WTC11 (cell line): ENCODE results near the gene GNAO1. TPM values are rescaled to one million over a fixed set of nuclear protein-coding genes. Genes with fewer than 3 reads are reported as not detected.
A peak's percentile ranks its signal among the peaks of the same experiment; 100 is the strongest.

Experiments used
- ATAC-seq: fragments of 200-7000 bp; cut with Tn5 transposase; 2 replicates; pipeline ENCODE4 v1.10.0; 2021; ENCODE audit warnings: mild to moderate bottlenecking, moderate library complexity
- CTCF ChIA-PET: fragments of 300-600 bp; sonication (Branson Sonifier 250); formaldehyde crosslinking; loops from one replicate; lab custom pipeline; 2021; ENCODE audit warnings: antibody characterized with exemption; lab: Charles Lee
- POLR2A ChIA-PET: fragments of 350-600 bp; sonication (Branson Sonifier 250); formaldehyde crosslinking; loops from one replicate; lab custom pipeline; 2021; ENCODE audit warnings: antibody characterized with exemption; lab: Charles Lee
- DNase-seq: peaks from one replicate; pipeline ENCODE4 v3.0.0; 2021; ENCODE audit warnings: low spot score
- H3K27ac Mint-ChIP-seq: 2 replicates; pipeline ENCODE4 v1.8.0; 2021; ENCODE audit warnings: mixed read lengths
- H3K27me3 Mint-ChIP-seq: 2 replicates; pipeline ENCODE4 v1.8.0; 2021; ENCODE audit warnings: low read depth, mild to moderate bottlenecking, moderate library complexity, mixed read lengths
- H3K36me3 Mint-ChIP-seq: 2 replicates; pipeline ENCODE4 v1.8.0; 2021; ENCODE audit warnings: mixed read lengths
- H3K4me1 Mint-ChIP-seq: 2 replicates; pipeline ENCODE4 v1.8.0; 2022; ENCODE audit warnings: mixed read lengths
- H3K4me3 Mint-ChIP-seq: 2 replicates; pipeline ENCODE4 v1.8.0; 2021; ENCODE audit warnings: mild to moderate bottlenecking, moderate library complexity, mixed read lengths
- H3K9me3 Mint-ChIP-seq: 2 replicates; pipeline ENCODE4 v1.8.0; 2021; ENCODE audit warnings: mixed read lengths
- ETV6 ChIP-seq: sonication (generic); formaldehyde crosslinking; IDR thresholded peaks from 2 replicates; pipeline ENCODE4 v1.8.1; 2022; ENCODE audit warnings: mild to moderate bottlenecking, missing genetic modification reagents
- GRHL2 ChIP-seq: fragments of 250-450 bp; sonication (Bioruptor Pico); IDR thresholded peaks from 2 replicates; pipeline ENCODE4 v1.8.0; 2022; ENCODE audit warnings: mild to moderate bottlenecking, moderate library complexity; ENCODE audit not compliant: insufficient replicate concordance, severe bottlenecking
- MAX ChIP-seq: sonication (generic); formaldehyde crosslinking; IDR thresholded peaks from 2 replicates; pipeline ENCODE4 v1.8.0; 2022; ENCODE audit warnings: mild to moderate bottlenecking, missing genetic modification reagents
- NFE2L1 ChIP-seq: sonication (generic); formaldehyde crosslinking; IDR thresholded peaks from 2 replicates; pipeline ENCODE4 v1.8.1; 2023; ENCODE audit warnings: missing genetic modification reagents
- SOX15 ChIP-seq: fragments of 250-450 bp; sonication (Bioruptor Pico); IDR thresholded peaks from 2 replicates; pipeline ENCODE4 v1.9.0; 2021; ENCODE audit warnings: mild to moderate bottlenecking
- TEAD4 ChIP-seq: sonication (generic); formaldehyde crosslinking; IDR thresholded peaks from 2 replicates; pipeline ENCODE4 v1.8.0; 2022; ENCODE audit warnings: mild to moderate bottlenecking, missing genetic modification reagents
- TP53 ChIP-seq: sonication (generic); formaldehyde crosslinking; IDR thresholded peaks from 2 replicates; pipeline ENCODE4 v1.8.1; 2023; ENCODE audit warnings: mild to moderate bottlenecking, missing genetic modification reagents
- ZNF263 ChIP-seq: sonication (generic); formaldehyde crosslinking; IDR thresholded peaks from 2 replicates; pipeline ENCODE4 v1.8.1; 2022; ENCODE audit warnings: low read depth, mild to moderate bottlenecking, moderate library complexity, missing genetic modification reagents
- ZNF317 ChIP-seq: sonication (generic); formaldehyde crosslinking; IDR thresholded peaks from 2 replicates; pipeline ENCODE4 v1.8.1; 2023; ENCODE audit warnings: low read depth, mild to moderate bottlenecking, moderate library complexity, missing genetic modification reagents, borderline replicate concordance
- ZNF425 ChIP-seq: fragments of 250-450 bp; sonication (Bioruptor Pico); conservative IDR thresholded peaks from 2 replicates; pipeline ENCODE4 v1.9.0; 2021; ENCODE audit warnings: mild to moderate bottlenecking
- total RNA-seq: library from RNA; stranded (reverse); gene quantifications from 3 replicates; pipeline ENCODE4 v1.2.3, GENCODE V29; 2021
- TF ChIP-seq, protein P1 (sequence below): fragments of 250-450 bp; sonication (Bioruptor Pico); IDR thresholded peaks from 2 replicates; pipeline ENCODE4 v1.9.0; 2021; ENCODE audit warnings: mild to moderate bottlenecking
- TF ChIP-seq, protein P2 (sequence below): sonication (generic); formaldehyde crosslinking; IDR thresholded peaks from 2 replicates; pipeline ENCODE4 v1.8.0; 2023; ENCODE audit warnings: mild to moderate bottlenecking, missing genetic modification reagents

The GNAO1 gene
- total RNA-seq, 1 experiment from 2014 or later, result 30.6 TPM

GRCh38 chr16:56267888-56268287, 76.6 kb downstream of the GNAO1 start:
- Mint-ChIP-seq H3K4me3 (no peak overlapping the region), H3K27ac (no peak overlapping the region), H3K4me1 (peaks cover 38% of the 10 kb centered on the region), H3K9me3 (peaks cover 4% of the 10 kb centered on the region), H3K36me3 (no peaks in the 10 kb centered on the region), H3K27me3 (no peaks in the 10 kb centered on the region; the same call in 1 of the 2 replicates)
- POLR2A ChIA-PET, result no interaction called here
- CTCF ChIA-PET, result interaction anchor here (0.6 kb wide), 1 partner anchor 14 kb away, joined by 6 read pairs; no protein-coding TSS in a partner anchor
- DNase-seq, result no peak
- ATAC-seq, result no peak
- TF ChIP-seq, protein P1, sequence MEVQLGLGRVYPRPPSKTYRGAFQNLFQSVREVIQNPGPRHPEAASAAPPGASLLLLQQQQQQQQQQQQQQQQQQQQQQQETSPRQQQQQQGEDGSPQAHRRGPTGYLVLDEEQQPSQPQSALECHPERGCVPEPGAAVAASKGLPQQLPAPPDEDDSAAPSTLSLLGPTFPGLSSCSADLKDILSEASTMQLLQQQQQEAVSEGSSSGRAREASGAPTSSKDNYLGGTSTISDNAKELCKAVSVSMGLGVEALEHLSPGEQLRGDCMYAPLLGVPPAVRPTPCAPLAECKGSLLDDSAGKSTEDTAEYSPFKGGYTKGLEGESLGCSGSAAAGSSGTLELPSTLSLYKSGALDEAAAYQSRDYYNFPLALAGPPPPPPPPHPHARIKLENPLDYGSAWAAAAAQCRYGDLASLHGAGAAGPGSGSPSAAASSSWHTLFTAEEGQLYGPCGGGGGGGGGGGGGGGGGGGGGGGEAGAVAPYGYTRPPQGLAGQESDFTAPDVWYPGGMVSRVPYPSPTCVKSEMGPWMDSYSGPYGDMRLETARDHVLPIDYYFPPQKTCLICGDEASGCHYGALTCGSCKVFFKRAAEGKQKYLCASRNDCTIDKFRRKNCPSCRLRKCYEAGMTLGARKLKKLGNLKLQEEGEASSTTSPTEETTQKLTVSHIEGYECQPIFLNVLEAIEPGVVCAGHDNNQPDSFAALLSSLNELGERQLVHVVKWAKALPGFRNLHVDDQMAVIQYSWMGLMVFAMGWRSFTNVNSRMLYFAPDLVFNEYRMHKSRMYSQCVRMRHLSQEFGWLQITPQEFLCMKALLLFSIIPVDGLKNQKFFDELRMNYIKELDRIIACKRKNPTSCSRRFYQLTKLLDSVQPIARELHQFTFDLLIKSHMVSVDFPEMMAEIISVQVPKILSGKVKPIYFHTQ, result no peak

DNA sequence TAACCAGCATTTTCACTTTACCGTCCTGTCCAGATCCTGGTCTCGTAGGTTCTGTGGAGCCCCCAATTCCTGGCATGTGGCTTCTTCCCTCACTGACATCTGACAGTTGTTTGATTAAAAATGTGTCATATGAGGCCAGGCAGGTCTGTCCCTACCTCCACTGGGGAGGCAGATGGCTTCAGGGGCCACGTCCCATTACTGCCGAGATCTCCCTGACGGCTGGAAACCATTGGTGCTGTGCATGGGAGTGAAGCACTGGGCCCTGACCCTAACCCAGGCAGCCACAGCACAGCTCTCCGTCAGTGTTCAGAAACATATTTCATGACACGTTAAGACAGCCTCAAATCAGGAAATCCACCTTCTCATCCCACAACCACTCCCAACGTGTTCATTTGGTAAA, 77.5 kb downstream of the GNAO1 start:
- Mint-ChIP-seq H3K27ac (no peak overlapping the region), H3K4me1 (peaks cover 31% of the 10 kb centered on the region), H3K4me3 (no peak overlapping the region), H3K27me3 (no peaks in the 10 kb centered on the region; the same call in 1 of the 2 replicates), H3K36me3 (peaks cover 9% of the 10 kb centered on the region), H3K9me3 (peaks cover 13% of the 10 kb centered on the region)
- POLR2A ChIA-PET, result no interaction called here
- CTCF ChIA-PET, result interaction anchor here (1.0 to 1.5 kb wide), 2 partner anchors 9 to 13 kb away, joined by 3 to 8 read pairs; no protein-coding TSS in a partner anchor
- no peak for ATAC-seq
- TF ChIP-seq, protein P1, result no peak
- no peak for TF ChIP-seq MAX (CRISPR knock-in tag)
- no peak for TF ChIP-seq ZNF317 (CRISPR knock-in tag)
- DNase-seq, result no peak

- Mint-ChIP-seq H3K4me1 (peaks cover 27% of the 10 kb centered on the region), H3K36me3 (peaks cover 14% of the 10 kb centered on the region), H3K9me3 (peaks cover 18% of the 10 kb centered on the region), H3K4me3 (no peak overlapping the region), H3K27me3 (no peaks in the 10 kb centered on the region; the same call in 1 of the 2 replicates), H3K27ac (0 out of 2 replicates have a peak overlapping the region, but pooled peaks have one; percentile 4)
- POLR2A ChIA-PET, result no interaction called here
- ATAC-seq, result peak; percentile 46
- CTCF ChIA-PET, result interaction anchor here (0.5 to 1.5 kb wide), 10 partner anchors 8 to 87 kb away, joined by 3 to 8 read pairs (median 4); partner anchors contain the start of gene GNAO1
- TF ChIP-seq ZNF263 (CRISPR knock-in tag), result peak; percentile 49; the same call in 1 of the 2 replicates
- no peak for TF ChIP-seq TEAD4 (CRISPR knock-in tag)
- DNase-seq, result no peak
These were observed 78.0 kb downstream of the GNAO1 start for GRCh38 chr16:56269281-56269680.

DNA sequence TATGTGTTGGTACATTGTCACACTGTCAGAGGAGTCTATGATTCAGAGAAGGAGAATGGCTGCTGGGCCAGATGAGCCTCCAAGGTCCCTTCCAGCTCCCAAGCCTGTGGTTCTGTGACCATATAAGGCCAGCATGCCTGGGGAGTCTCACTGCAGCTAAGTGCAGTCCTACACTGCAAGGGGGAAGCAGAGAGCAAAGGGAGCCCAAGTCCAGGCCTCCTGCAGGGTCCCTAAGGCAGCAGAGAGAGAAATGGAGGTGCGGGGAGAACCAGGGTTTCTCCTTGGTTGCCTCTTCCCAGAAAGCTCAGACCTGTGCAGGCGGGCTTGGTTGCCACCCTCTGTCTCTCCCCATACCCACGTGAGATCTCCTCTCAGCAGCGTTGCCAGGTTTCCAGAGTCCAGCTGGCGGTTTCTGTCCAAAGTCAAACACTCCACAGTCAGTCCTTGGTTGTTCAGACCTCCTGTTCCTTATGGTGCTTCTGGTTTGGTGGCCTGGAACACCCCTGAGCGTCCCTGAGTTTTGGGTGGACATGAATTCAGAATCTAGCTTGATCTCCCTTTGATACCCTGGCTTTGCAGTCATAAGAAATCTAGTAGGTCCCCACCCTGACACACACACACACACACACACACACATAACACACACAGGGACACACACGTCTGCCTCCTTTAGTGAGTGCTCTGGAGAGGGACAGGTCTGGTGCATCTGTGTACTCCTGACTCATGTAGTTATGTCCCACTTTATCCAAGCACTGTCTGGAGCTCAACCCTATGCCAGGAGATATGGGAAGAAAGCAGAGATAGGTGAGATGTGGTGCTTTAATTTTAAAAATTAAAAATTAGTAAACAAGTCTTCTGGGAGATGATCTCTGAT, 78.8 kb downstream of the GNAO1 start:
- H3K9me3 Mint-ChIP-seq, result peaks cover 26% of the 10 kb centered on the region
- CTCF ChIA-PET, result interaction anchor here (0.5 to 1.5 kb wide), 11 partner anchors 8 to 86 kb away, joined by 3 to 8 read pairs (median 4); partner anchors contain the start of gene GNAO1
- ATAC-seq, result peak; percentile 96
- peaks cover 21% of the 10 kb centered on the region for H3K36me3 Mint-ChIP-seq
- H3K4me1 Mint-ChIP-seq, result peaks cover 23% of the 10 kb centered on the region
- POLR2A ChIA-PET, result no interaction called here
- no peak overlapping the region for H3K27ac Mint-ChIP-seq
- no peak for TF ChIP-seq SOX15 (CRISPR knock-in tag)
- no peak for TF ChIP-seq TP53 (CRISPR knock-in tag)
- no peak for TF ChIP-seq ETV6 (CRISPR knock-in tag)
- TF ChIP-seq, protein P2, sequence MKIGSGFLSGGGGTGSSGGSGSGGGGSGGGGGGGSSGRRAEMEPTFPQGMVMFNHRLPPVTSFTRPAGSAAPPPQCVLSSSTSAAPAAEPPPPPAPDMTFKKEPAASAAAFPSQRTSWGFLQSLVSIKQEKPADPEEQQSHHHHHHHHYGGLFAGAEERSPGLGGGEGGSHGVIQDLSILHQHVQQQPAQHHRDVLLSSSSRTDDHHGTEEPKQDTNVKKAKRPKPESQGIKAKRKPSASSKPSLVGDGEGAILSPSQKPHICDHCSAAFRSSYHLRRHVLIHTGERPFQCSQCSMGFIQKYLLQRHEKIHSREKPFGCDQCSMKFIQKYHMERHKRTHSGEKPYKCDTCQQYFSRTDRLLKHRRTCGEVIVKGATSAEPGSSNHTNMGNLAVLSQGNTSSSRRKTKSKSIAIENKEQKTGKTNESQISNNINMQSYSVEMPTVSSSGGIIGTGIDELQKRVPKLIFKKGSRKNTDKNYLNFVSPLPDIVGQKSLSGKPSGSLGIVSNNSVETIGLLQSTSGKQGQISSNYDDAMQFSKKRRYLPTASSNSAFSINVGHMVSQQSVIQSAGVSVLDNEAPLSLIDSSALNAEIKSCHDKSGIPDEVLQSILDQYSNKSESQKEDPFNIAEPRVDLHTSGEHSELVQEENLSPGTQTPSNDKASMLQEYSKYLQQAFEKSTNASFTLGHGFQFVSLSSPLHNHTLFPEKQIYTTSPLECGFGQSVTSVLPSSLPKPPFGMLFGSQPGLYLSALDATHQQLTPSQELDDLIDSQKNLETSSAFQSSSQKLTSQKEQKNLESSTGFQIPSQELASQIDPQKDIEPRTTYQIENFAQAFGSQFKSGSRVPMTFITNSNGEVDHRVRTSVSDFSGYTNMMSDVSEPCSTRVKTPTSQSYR (CRISPR knock-in tag), result no peak
- TF ChIP-seq NFE2L1 (CRISPR knock-in tag), result no peak
- no peak for TF ChIP-seq ZNF317 (CRISPR knock-in tag)
- TF ChIP-seq ZNF425, result no peak
- no peak for TF ChIP-seq GRHL2 (CRISPR knock-in tag)
- TF ChIP-seq, all 79 proteins: peak for 0
- H3K27me3 Mint-ChIP-seq, result no peaks in the 10 kb centered on the region; the same call in 1 of the 2 replicates
- peak; percentile 37 for DNase-seq
- no peak overlapping the region for H3K4me3 Mint-ChIP-seq
